ENCODE results near the gene SRGAP3.

- TF ChIP-seq, protein P1, sequence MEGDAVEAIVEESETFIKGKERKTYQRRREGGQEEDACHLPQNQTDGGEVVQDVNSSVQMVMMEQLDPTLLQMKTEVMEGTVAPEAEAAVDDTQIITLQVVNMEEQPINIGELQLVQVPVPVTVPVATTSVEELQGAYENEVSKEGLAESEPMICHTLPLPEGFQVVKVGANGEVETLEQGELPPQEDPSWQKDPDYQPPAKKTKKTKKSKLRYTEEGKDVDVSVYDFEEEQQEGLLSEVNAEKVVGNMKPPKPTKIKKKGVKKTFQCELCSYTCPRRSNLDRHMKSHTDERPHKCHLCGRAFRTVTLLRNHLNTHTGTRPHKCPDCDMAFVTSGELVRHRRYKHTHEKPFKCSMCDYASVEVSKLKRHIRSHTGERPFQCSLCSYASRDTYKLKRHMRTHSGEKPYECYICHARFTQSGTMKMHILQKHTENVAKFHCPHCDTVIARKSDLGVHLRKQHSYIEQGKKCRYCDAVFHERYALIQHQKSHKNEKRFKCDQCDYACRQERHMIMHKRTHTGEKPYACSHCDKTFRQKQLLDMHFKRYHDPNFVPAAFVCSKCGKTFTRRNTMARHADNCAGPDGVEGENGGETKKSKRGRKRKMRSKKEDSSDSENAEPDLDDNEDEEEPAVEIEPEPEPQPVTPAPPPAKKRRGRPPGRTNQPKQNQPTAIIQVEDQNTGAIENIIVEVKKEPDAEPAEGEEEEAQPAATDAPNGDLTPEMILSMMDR (conservative IDR thresholded peaks at IDR 0.05; ENCODE audit: low read length): no peak
- no peak for TF ChIP-seq EZH2phosphoT487 (IDR thresholded peaks at IDR 0.05; ENCODE audit: borderline replicate concordance)
Measured at GRCh38 chr3:8972639-8973038, 276.8 kb downstream of the SRGAP3 start.

All from Loucy (cell line).